PC-3 (cell line): ENCODE measurements around the gene FSIP1. TPM values are rescaled to one million over a fixed set of nuclear protein-coding genes. Genes with fewer than 3 reads are reported as not detected.
A peak's percentile ranks its signal among the peaks of the same experiment; 100 is the strongest.

Source experiments
- ATAC-seq: fragments of 200-7000 bp; cut with Tn5 transposase; 2 replicates; pipeline ENCODE4 v1.9.1; 2020; ENCODE audit warnings: mild to moderate bottlenecking, moderate library complexity
- BruUV-seq: library from RNA; stranded (reverse); fragments of 400-500 nt; replicated peaks from 2 replicates; lab custom pipeline; 2021; lab: Mats Ljungman, UMichigan
- CTCF ChIA-PET: fragments of 300-600 bp; sonication (Branson Sonifier 250); formaldehyde crosslinking; loops from one replicate; lab custom pipeline; 2022; ENCODE audit warnings: antibody characterized with exemption; lab: Charles Lee
- POLR2A ChIA-PET: fragments of 300-600 bp; sonication (Branson Sonifier 250); formaldehyde crosslinking; loops from one replicate; lab custom pipeline; 2022; ENCODE audit warnings: antibody characterized with exemption; ENCODE audit not compliant: unreplicated experiment; lab: Charles Lee
- DNase-seq: peaks from one replicate; pipeline ENCODE4 v3.0.0-alpha.2; 2015
- H2AFZ ChIP-seq: fragments of 300-600 bp; sonication (generic); 2 replicates; pipeline ENCODE4 v1.6.0; 2016; ENCODE audit warnings: antibody characterized with exemption, low read length
- H3F3A ChIP-seq: fragments of 300-600 bp; sonication (generic); one replicate; pipeline ENCODE4 v1.6.0; 2017; ENCODE audit warnings: antibody characterized with exemption, low read length, control low read depth, mild to moderate bottlenecking; ENCODE audit not compliant: unreplicated experiment
- H3K27ac ChIP-seq: fragments of 300-600 bp; sonication (generic); 2 replicates; pipeline ENCODE4 v1.5.1; 2016; ENCODE audit warnings: mild to moderate bottlenecking, low read length
- H3K27me3 ChIP-seq: fragments of 300-600 bp; sonication (generic); 2 replicates; pipeline ENCODE4 v1.6.1; 2016; ENCODE audit warnings: low read length, mixed read lengths
- H3K36me3 ChIP-seq: fragments of 300-600 bp; sonication (generic); 2 replicates; pipeline ENCODE4 v1.6.1; 2016; ENCODE audit warnings: low read depth, mixed run types, low read length, mixed read lengths
- H3K4me1 ChIP-seq: fragments of 300-600 bp; sonication (generic); 2 replicates; pipeline ENCODE4 v1.5.1; 2016; ENCODE audit warnings: low read length; ENCODE audit not compliant: insufficient read depth
- H3K4me2 ChIP-seq: fragments of 300-600 bp; sonication (generic); 2 replicates; pipeline ENCODE4 v1.6.0; 2016; ENCODE audit warnings: low read length
- H3K4me3 ChIP-seq: fragments of 300-600 bp; sonication (generic); 2 replicates; pipeline ENCODE4 v1.5.1; 2016; ENCODE audit warnings: mild to moderate bottlenecking, low read length, mixed read lengths
- H3K79me2 ChIP-seq: fragments of 300-600 bp; sonication (generic); 2 replicates; pipeline ENCODE4 v1.6.1; 2017; ENCODE audit warnings: low read length, mixed read lengths
- H3K9ac ChIP-seq: fragments of 300-600 bp; sonication (generic); 2 replicates; pipeline ENCODE4 v1.6.0; 2016; ENCODE audit warnings: mild to moderate bottlenecking, low read length
- H3K9me2 ChIP-seq: fragments of 300-600 bp; sonication (generic); replicated peaks from 2 replicates; pipeline ENCODE4 v1.6.1; 2016; ENCODE audit warnings: mixed run types, low read length, mixed read lengths
- H3K9me3 ChIP-seq: fragments of 300-600 bp; sonication (generic); 2 replicates; pipeline ENCODE4 v1.6.1; 2016; ENCODE audit warnings: low read length, mixed read lengths
- H4K20me1 ChIP-seq: fragments of 300-600 bp; sonication (generic); 2 replicates; pipeline ENCODE4 v1.6.1; 2016; ENCODE audit warnings: low read length, mixed read lengths
- EZH2 ChIP-seq: fragments of 300-600 bp; sonication (generic); IDR thresholded peaks from one replicate; pipeline ENCODE4 v1.6.1; 2017; ENCODE audit warnings: antibody characterized with exemption, mild to moderate bottlenecking, low read length; ENCODE audit not compliant: unreplicated experiment
- EZH2phosphoT487 ChIP-seq: fragments of 300-600 bp; sonication (generic); IDR thresholded peaks from 2 replicates; pipeline ENCODE4 v1.6.1; 2018; ENCODE audit warnings: mild to moderate bottlenecking, antibody characterized with exemption, low read length, borderline replicate concordance
- intact Hi-C: fragments of 100-400 bp; cut with micrococcal nuclease; formaldehyde crosslinking; loops from 2 replicates; pipeline ENCODE4 v1.9.0; 2023
- total RNA-seq: library from RNA; depleted of rRNA; stranded (reverse); fragments of >200 nt; gene quantifications from 2 replicates; pipeline ENCODE4 v1.2.3, GENCODE V29; 2014
- TF ChIP-seq, protein P1 (sequence below): fragments of 300-600 bp; sonication (generic); conservative IDR thresholded peaks from 2 replicates; pipeline ENCODE4 v1.5.1; 2017; ENCODE audit warnings: antibody characterized with exemption, low read depth, mild to moderate bottlenecking, low read length

FSIP1 gene
- total RNA-seq, 1 experiment from 2014 or later: 0.07 TPM

DNA sequence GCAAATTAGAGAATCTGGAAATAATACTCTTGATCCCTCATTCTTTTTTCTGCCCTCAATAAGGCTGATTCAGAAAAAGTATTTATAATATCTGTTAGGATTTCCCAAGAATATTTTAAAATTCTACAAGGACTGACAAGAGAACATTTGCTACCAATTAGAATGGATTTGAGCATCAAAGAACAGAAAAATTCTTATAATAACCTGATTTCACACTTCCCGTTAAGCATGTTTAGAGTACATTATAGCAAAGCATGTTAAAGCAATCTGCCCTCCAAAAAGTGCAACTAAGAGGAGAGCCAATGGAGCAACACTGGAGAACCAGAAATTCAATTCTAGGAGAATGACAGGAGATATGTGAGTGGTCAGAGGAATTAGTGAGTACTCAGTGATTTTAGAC lies 144.6 kb downstream of the FSIP1 start:
- no peak overlapping the region for H2AFZ ChIP-seq
- ChIA-PET POLR2A (no interaction called here), CTCF (no interaction called here)
- intact Hi-C loops: no loop called here
- ATAC-seq (no peak), DNase-seq (no peak)
- no peaks in the 10 kb centered on the region for H3K36me3 ChIP-seq
- H3K27ac ChIP-seq: no peak overlapping the region
- H3K79me2 ChIP-seq: no peaks in the 10 kb centered on the region
- H3F3A ChIP-seq: peaks cover 15% of the 10 kb centered on the region
- H3K9me2 ChIP-seq: no peaks in the 10 kb centered on the region
- BruUV-seq: no TSS peak
- H3K9ac ChIP-seq: no peak overlapping the region
- H3K27me3 ChIP-seq: no peaks in the 10 kb centered on the region
- peaks cover 29% of the 10 kb centered on the region for H3K4me1 ChIP-seq
- H3K4me2 ChIP-seq: no peak overlapping the region
- H3K4me3 ChIP-seq: no peak overlapping the region
- H4K20me1 ChIP-seq: no peaks in the 10 kb centered on the region
- TF ChIP-seq EZH2 (no peak), EZH2phosphoT487 (no peak)
- TF ChIP-seq, protein P1, sequence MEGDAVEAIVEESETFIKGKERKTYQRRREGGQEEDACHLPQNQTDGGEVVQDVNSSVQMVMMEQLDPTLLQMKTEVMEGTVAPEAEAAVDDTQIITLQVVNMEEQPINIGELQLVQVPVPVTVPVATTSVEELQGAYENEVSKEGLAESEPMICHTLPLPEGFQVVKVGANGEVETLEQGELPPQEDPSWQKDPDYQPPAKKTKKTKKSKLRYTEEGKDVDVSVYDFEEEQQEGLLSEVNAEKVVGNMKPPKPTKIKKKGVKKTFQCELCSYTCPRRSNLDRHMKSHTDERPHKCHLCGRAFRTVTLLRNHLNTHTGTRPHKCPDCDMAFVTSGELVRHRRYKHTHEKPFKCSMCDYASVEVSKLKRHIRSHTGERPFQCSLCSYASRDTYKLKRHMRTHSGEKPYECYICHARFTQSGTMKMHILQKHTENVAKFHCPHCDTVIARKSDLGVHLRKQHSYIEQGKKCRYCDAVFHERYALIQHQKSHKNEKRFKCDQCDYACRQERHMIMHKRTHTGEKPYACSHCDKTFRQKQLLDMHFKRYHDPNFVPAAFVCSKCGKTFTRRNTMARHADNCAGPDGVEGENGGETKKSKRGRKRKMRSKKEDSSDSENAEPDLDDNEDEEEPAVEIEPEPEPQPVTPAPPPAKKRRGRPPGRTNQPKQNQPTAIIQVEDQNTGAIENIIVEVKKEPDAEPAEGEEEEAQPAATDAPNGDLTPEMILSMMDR: no peak
- H3K9me3 ChIP-seq: no peaks in the 10 kb centered on the region

DNA sequence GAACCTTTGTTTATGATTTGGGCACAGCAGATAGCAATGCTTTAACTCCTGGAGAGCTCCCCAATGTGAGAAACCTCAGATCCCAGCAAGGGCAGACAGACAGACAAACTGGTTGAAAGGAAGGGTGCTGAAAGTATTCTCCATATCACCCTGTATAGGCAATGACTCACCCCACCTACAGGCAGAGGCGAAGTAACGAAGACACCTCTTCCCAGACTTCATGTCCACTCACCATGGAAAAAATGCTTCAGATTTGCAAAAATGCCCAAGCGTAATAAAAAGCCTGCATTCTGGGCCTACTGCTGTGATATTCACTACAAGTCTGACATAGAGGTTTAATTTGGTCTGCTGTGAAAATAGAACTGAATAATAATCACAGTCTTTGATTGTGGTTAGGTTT lies 151.3 kb downstream of the FSIP1 start:
- peak; percentile 37 for DNase-seq
- H3K27me3 ChIP-seq: no peaks in the 10 kb centered on the region
- BruUV-seq: no TSS peak
- no peaks in the 10 kb centered on the region for H3K79me2 ChIP-seq
- H3F3A ChIP-seq: peaks cover 8% of the 10 kb centered on the region
- H2AFZ ChIP-seq: no peak overlapping the region
- TF ChIP-seq, protein P1: peak; percentile 18; the same call in 1 of the 2 replicates
- no peak for TF ChIP-seq EZH2phosphoT487
- no peaks in the 10 kb centered on the region for H3K9me3 ChIP-seq
- H3K27ac ChIP-seq: no peak overlapping the region
- H3K4me1 ChIP-seq: peaks cover 35% of the 10 kb centered on the region
- no peak for ATAC-seq
- ChIA-PET POLR2A (no interaction called here), CTCF (no interaction called here)
- intact Hi-C loops: no loop called here
- no peaks in the 10 kb centered on the region for H4K20me1 ChIP-seq
- H3K36me3 ChIP-seq: no peaks in the 10 kb centered on the region
- H3K9me2 ChIP-seq: no peaks in the 10 kb centered on the region
- no peak overlapping the region for H3K9ac ChIP-seq
- no peak overlapping the region for H3K4me3 ChIP-seq
- no peak overlapping the region for H3K4me2 ChIP-seq

DNA sequence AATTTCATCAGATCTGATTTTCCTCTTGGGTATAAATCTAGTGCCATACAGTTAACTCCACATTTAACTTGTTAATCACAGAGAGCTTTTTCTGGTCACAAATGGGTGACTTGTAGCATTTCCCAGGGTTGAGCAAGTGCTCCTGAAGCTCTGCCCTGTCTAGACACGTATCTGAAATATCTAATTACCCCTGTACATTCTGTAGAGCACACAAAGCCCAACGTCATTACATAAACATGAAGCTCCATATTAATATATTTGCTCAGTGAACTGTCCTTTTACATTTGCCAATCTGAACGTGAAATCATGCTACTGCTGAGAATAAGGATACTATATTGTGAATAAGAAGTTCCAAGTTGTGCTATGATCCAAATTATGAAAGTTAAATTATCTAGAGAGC lies 152.7 kb downstream of the FSIP1 start:
- Histone ChIP-seq H3K9me3 (no peaks in the 10 kb centered on the region), H3K36me3 (no peaks in the 10 kb centered on the region), H3K4me1 (peaks cover 48% of the 10 kb centered on the region), H2AFZ (no peak overlapping the region), H3K9me2 (no peaks in the 10 kb centered on the region), H3K27ac (peak overlapping the region; percentile 82), H3K4me3 (no peak overlapping the region), H3K9ac (peak overlapping the region; percentile 23), H3K27me3 (no peaks in the 10 kb centered on the region), H4K20me1 (no peaks in the 10 kb centered on the region), H3F3A (peaks cover 8% of the 10 kb centered on the region), H3K4me2 (peak overlapping the region; percentile 23), H3K79me2 (no peaks in the 10 kb centered on the region)
- ChIA-PET CTCF (interaction anchor here (0.8 to 1.0 kb wide), 3 partner anchors 11 to 47 kb away, joined by 3 to 7 read pairs (median 3); no protein-coding TSS in a partner anchor), POLR2A (interaction anchor here (0.6 kb wide), 1 partner anchor 743 kb away, joined by 4 read pairs; no protein-coding TSS in a partner anchor)
- TF ChIP-seq EZH2 (no peak), EZH2phosphoT487 (no peak)
- TF ChIP-seq, protein P1: no peak
- DNase-seq (peak; percentile 59), ATAC-seq (peak; percentile 54)
- intact Hi-C loops: loop anchor here (1.0 to 5.0 kb wide), 3 partner anchors 11 to 48 kb away; partner anchors contain the start of gene THBS1
- BruUV-seq: no TSS peak
